Fibroblast of lung (primary cell): ENCODE data around the gene DALRD3. TPM values are rescaled to one million over a fixed set of nuclear protein-coding genes. Genes with fewer than 3 reads are reported as not detected.
A peak's percentile ranks its signal among the peaks of the same experiment; 100 is the strongest.

Experiments used
- DNase-seq, 2 donors: peaks; one replicate each; pipeline versions ENCODE4 v3.0.0 to v3.0.0-alpha.2; 2010; ENCODE audit warnings: low read depth in 2 of 2
- H2AFZ ChIP-seq: 2 replicates; pipeline ENCODE4 v1.5.1; 2012; ENCODE audit warnings: low read length, control low read depth, inconsistent platforms
- H3K27ac ChIP-seq: 2 replicates; pipeline ENCODE4 v1.5.1; 2011; ENCODE audit warnings: low read length, control low read depth; ENCODE audit not compliant: insufficient read depth
- H3K27me3 ChIP-seq: 2 replicates; pipeline ENCODE4 v1.5.1; 2011; ENCODE audit warnings: mild to moderate bottlenecking, low read length; ENCODE audit not compliant: control insufficient read depth, insufficient read depth
- H3K36me3 ChIP-seq: 2 replicates; pipeline ENCODE4 v1.5.1; 2011; ENCODE audit warnings: low read length; ENCODE audit not compliant: control insufficient read depth, insufficient read depth
- H3K4me1 ChIP-seq: 2 replicates; pipeline ENCODE4 v1.5.1; 2011; ENCODE audit warnings: low read length; ENCODE audit not compliant: control insufficient read depth, insufficient read depth; ENCODE audit errors: extremely low read depth
- H3K4me2 ChIP-seq: 2 replicates; pipeline ENCODE4 v1.5.1; 2011; ENCODE audit warnings: low read length, control low read depth; ENCODE audit not compliant: insufficient read depth; ENCODE audit errors: extremely low read depth
- H3K4me3 ChIP-seq, 4 experiments: fragments of 200-600 bp in 1 of 4; sonication (generic) in 1 of 4; replicated peaks in 1 of 4; 2 replicates each; pipeline ENCODE4 v1.5.1; 2011 to 2016; ENCODE audit warnings: low read length in 4 of 4, low read depth in 3 of 4, mild to moderate bottlenecking in 3 of 4, control low read depth in 2 of 4, inconsistent platforms in 1 of 4, mixed read lengths in 1 of 4; ENCODE audit not compliant: insufficient read depth in 1 of 4; ENCODE audit errors: control extremely low read depth in 1 of 4
- H3K79me2 ChIP-seq: 2 replicates; pipeline ENCODE4 v1.5.1; 2012; ENCODE audit warnings: mild to moderate bottlenecking, low read length, inconsistent platforms; ENCODE audit not compliant: control insufficient read depth, insufficient read depth
- H3K9ac ChIP-seq: 2 replicates; pipeline ENCODE4 v1.5.1; 2011; ENCODE audit warnings: mild to moderate bottlenecking, low read length, control low read depth; ENCODE audit not compliant: insufficient read depth
- H3K9me3 ChIP-seq: 2 replicates; pipeline ENCODE4 v1.5.1; 2012; ENCODE audit warnings: low read depth, low read length; ENCODE audit not compliant: control insufficient read depth, insufficient read depth
- H4K20me1 ChIP-seq: 2 replicates; pipeline ENCODE4 v1.5.1; 2011; ENCODE audit warnings: low read length; ENCODE audit not compliant: control insufficient read depth, insufficient read depth; ENCODE audit errors: extremely low read depth
- EZH2 ChIP-seq: IDR thresholded peaks from 2 replicates; pipeline ENCODE4 v1.5.1; 2012; ENCODE audit warnings: low read length, control low read depth, mild to moderate bottlenecking; ENCODE audit errors: missing control alignments
- polyA plus RNA-seq, 2 donors: library from polyadenylated mRNA; depleted of rRNA in 1 of 2; stranded (reverse) in 1 of 2; unstranded in 1 of 2; fragments of >200 nt; gene quantifications; 2 replicates each; pipeline ENCODE4 v1.2.1, GENCODE V29; 2011 to 2012; ENCODE audit warnings: missing spikeins in 1 of 2
- total RNA-seq: library from RNA; depleted of rRNA; stranded (reverse); fragments of >200 nt; gene quantifications from 2 replicates; pipeline ENCODE4 v1.2.1, GENCODE V29; 2014
- TF ChIP-seq, protein P1 (sequence below), 2 donors: IDR thresholded peaks in 1 of 2; conservative IDR thresholded peaks in 1 of 2; 1 replicate in 1 of 2; 2 replicates in 1 of 2; pipeline ENCODE4 v1.5.1; 2011 to 2012; ENCODE audit warnings: low read length in 2 of 2, control low read depth in 1 of 2, inconsistent platforms in 1 of 2, low read depth in 1 of 2, mild to moderate bottlenecking in 1 of 2

The DALRD3 gene
- total and polyA plus RNA-seq, 2 donors (not counting 1 experiment from before 2014, with no cell fraction given): 40.2 to 70.2 TPM

DNA sequence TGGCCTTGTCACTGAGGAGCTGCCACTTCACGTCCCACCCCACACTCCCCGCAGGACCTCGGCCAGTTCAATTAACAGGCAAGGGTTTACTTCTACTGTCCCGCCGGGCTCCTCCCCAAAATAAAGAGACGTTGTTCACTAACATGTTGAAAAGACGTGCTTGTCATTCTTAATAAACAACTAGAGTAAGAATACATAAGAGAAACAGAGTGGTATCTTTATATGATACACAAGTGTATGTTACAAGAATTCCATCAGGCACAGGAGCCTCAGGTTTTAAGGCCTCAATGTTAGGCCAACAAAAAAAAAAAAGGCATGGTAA lies 11.1 kb upstream of the DALRD3 start:
- peak overlapping the region; percentile 86 for H3K27ac ChIP-seq
- H3K79me2 ChIP-seq: peaks cover 36% of the 10 kb centered on the region
- no peaks in the 10 kb centered on the region for H3K9me3 ChIP-seq
- peaks cover 7% of the 10 kb centered on the region for H3K4me1 ChIP-seq
- no peak overlapping the region for H3K9ac ChIP-seq
- H3K27me3 ChIP-seq: no peaks in the 10 kb centered on the region
- TF ChIP-seq, protein P1, sequence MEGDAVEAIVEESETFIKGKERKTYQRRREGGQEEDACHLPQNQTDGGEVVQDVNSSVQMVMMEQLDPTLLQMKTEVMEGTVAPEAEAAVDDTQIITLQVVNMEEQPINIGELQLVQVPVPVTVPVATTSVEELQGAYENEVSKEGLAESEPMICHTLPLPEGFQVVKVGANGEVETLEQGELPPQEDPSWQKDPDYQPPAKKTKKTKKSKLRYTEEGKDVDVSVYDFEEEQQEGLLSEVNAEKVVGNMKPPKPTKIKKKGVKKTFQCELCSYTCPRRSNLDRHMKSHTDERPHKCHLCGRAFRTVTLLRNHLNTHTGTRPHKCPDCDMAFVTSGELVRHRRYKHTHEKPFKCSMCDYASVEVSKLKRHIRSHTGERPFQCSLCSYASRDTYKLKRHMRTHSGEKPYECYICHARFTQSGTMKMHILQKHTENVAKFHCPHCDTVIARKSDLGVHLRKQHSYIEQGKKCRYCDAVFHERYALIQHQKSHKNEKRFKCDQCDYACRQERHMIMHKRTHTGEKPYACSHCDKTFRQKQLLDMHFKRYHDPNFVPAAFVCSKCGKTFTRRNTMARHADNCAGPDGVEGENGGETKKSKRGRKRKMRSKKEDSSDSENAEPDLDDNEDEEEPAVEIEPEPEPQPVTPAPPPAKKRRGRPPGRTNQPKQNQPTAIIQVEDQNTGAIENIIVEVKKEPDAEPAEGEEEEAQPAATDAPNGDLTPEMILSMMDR (conservative IDR thresholded peaks at IDR 0.05 in 1 of 2, IDR thresholded peaks at IDR 0.05 in 1 of 2; ENCODE audit: low read depth in 1 of 2, low read length in 2 of 2): no peak
- no peak for TF ChIP-seq EZH2
- peak overlapping the region in 3 of 4 experiments; percentile 8 to 85 (median 32) for H3K4me3 ChIP-seq
- peak overlapping the region; percentile 68 for H3K4me2 ChIP-seq
- DNase-seq: no peak
- no peaks in the 10 kb centered on the region for H4K20me1 ChIP-seq
- H3K36me3 ChIP-seq: peaks cover 29% of the 10 kb centered on the region
- H2AFZ ChIP-seq: no peak overlapping the region

DNA sequence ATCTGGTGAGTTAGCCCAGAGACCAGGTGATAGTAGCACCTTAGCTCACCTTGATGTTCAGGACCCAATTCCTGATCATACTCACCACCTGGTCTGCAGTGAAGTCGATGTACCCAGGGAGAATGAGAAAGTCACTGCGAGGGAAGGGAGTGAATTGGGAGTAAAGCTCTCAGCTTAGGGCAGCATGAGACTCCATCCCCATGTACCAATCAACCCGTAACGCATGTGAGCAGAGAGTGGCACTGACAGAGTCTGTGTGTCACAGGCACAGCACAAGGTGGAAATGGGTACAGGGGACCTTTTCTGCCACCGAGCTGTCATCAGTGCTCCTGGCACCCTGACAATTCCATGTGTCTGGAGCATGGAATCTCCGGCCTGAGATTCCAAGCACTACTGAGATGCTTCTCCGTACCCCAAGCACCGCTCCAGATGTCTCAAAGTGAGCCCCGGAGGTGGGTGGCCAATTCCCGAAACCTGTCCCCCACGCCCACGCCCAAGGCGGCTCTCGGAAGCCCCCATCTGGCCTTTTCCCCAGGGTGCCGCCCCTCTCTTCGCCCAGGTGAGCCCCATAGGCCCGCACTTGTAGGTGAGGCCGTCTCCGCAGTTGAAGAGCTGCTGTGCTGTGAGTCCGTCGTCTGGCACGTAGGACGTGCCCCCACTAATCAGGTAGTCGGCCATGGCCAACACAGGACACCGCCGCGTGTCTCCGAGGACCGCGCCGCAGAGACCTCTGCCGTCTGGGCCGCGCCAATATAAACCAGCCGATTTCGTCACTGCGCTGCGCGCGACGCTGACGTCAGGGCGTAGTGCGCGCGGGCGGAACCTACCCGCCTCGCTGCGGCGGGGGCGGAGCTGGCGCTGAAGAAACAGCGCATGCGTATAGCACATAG lies 10.5 kb upstream of the DALRD3 start, which contains the start of gene IMPDH2:
IMPDH2 (minus strand) TSS at position 726 of the 890 bp plus-strand sequence; CDS start at position 678, 48 bp downstream.
- H2AFZ ChIP-seq: no peak within 1 kb of the TSS
- peak; percentile 88 to 92 for DNase-seq
- TF ChIP-seq EZH2: no peak
- TF ChIP-seq, protein P1 (conservative IDR thresholded peaks at IDR 0.05 in 1 of 2, IDR thresholded peaks at IDR 0.05 in 1 of 2; ENCODE audit: low read depth in 1 of 2, low read length in 2 of 2): no peak
- peaks cover 7% of the 10 kb centered on the region for H3K4me1 ChIP-seq
- no peaks in the 10 kb centered on the region for H4K20me1 ChIP-seq
- H3K27me3 ChIP-seq: no peaks in the 10 kb centered on the region
- peaks cover 36% of the 10 kb centered on the region for H3K79me2 ChIP-seq
- H3K27ac ChIP-seq: peak within 1 kb of the TSS; percentile 86
- H3K9ac ChIP-seq: peak within 1 kb of the TSS; percentile 81
- H3K4me2 ChIP-seq: peak within 1 kb of the TSS; percentile 71
- peaks cover 34% of the 10 kb centered on the region for H3K36me3 ChIP-seq
- no peaks in the 10 kb centered on the region for H3K9me3 ChIP-seq
- peak within 1 kb of the TSS; percentile 56 to 88 (median 71) for H3K4me3 ChIP-seq

DNA sequence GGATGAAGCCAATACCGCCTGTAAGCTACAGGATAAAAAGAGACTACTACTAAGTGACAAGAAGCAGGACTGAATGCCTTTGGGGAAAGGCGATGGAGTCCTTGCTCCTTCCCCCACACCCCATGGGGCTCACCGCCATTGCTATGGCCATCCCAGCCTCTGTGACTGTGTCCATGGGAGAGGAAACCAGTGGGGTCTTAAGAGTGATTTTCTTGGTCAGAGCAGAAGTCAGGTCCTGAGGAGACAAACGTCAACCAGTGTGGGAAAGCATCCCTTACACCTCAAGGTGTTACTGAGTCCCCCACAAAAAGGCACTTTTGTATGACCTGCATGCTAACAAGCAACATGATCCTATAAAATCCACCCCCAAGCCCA lies 9.9 kb upstream of the DALRD3 start:
- Histone ChIP-seq H3K79me2 (peaks cover 38% of the 10 kb centered on the region), H3K36me3 (peaks cover 36% of the 10 kb centered on the region), H3K4me2 (peak overlapping the region; percentile 71), H3K4me3 (peak overlapping the region; percentile 56 to 88 (median 71)), H4K20me1 (no peaks in the 10 kb centered on the region), H3K27me3 (no peaks in the 10 kb centered on the region), H3K4me1 (peaks cover 7% of the 10 kb centered on the region), H2AFZ (no peak overlapping the region), H3K9ac (no peak overlapping the region), H3K27ac (peak overlapping the region; percentile 86), H3K9me3 (no peaks in the 10 kb centered on the region)
- TF ChIP-seq, protein P1 (conservative IDR thresholded peaks at IDR 0.05 in 1 of 2, IDR thresholded peaks at IDR 0.05 in 1 of 2; ENCODE audit: low read depth in 1 of 2, low read length in 2 of 2): no peak
- no peak for DNase-seq
